Stimulated activated CD4-positive, alpha-beta T cell treated with anti-CD3 and anti-CD28 coated beads, Interleukin-2, amount 100 ng/mL, for 48 hours (primary cell): Measurements from ENCODE around the gene OR5H6.
"Not testable (repeated sequence)": the region's sequence is repeated elsewhere in the genome, so short reads cannot be mapped to it uniquely, and the experiment has no call there.

Experiments
- DNase-seq, 2 donors: peaks; one replicate each; pipeline ENCODE4 v3.0.0-alpha.2; 2020

OR5H6 gene

GRCh38 chr3:98263944-98264343 lies at the start of gene OR5H6:
TSS of gene OR5H6 (plus strand) at chr3:98264244. CDS start at chr3:98264333, 89 bp downstream.
- no peak for DNase-seq

GRCh38 chr3:98215051-98215450 lies 49.0 kb upstream of the OR5H6 start:
- no peak for DNase-seq

GRCh38 chr3:98223907-98224672 lies 40.0 kb upstream of the OR5H6 start:
- DNase-seq, result no peak

- DNase-seq, result no peak
Measured at GRCh38 chr3:98232489-98232888, 31.6 kb upstream of the OR5H6 start.

GRCh38 chr3:98233468-98233867 lies 30.6 kb upstream of the OR5H6 start:
- DNase-seq, result no peak

GRCh38 chr3:98240131-98240530 lies 23.9 kb upstream of the OR5H6 start:
- DNase-seq, result no peak

- no peak for DNase-seq
Measured at GRCh38 chr3:98242155-98242554, 21.9 kb upstream of the OR5H6 start.

- no peak for DNase-seq
Measured at GRCh38 chr3:98243843-98244242, 20.2 kb upstream of the OR5H6 start.

GRCh38 chr3:98246142-98246541 lies 17.9 kb upstream of the OR5H6 start:
- no peak for DNase-seq

GRCh38 chr3:98256026-98256425 lies 8.0 kb upstream of the OR5H6 start:
- DNase-seq, result not testable (repeated sequence)

- no peak for DNase-seq
Measured at GRCh38 chr3:98259707-98260106, 4.3 kb upstream of the OR5H6 start.

- no peak for DNase-seq
Measured at GRCh38 chr3:98262046-98262445, 2.0 kb upstream of the OR5H6 start.

- DNase-seq, result no peak
Measured at GRCh38 chr3:98269846-98270245, 5.8 kb downstream of the OR5H6 start.

- DNase-seq, result no peak
Measured at GRCh38 chr3:98272126-98272525, 8.1 kb downstream of the OR5H6 start.

- DNase-seq, result no peak
Measured at GRCh38 chr3:98274914-98275313, 10.9 kb downstream of the OR5H6 start.

- DNase-seq, result no peak
Measured at GRCh38 chr3:98282205-98282604, 18.2 kb downstream of the OR5H6 start, which contains the start of gene OR5H2. TSS of gene OR5H2 (plus strand) at chr3:98282505. CDS start at chr3:98282903, 398 bp downstream.

GRCh38 chr3:98290916-98291315 lies 26.9 kb downstream of the OR5H6 start:
- no peak for DNase-seq

- DNase-seq, result no peak
Measured at GRCh38 chr3:98291332-98291957, 27.4 kb downstream of the OR5H6 start.
